Upper lobe of right lung (tissue), 1 donor: ENCODE measurements around the gene DYRK3. TPM values are rescaled to one million over a fixed set of nuclear protein-coding genes. Genes with fewer than 3 reads are reported as not detected.
A peak's percentile ranks its signal among the peaks of the same experiment; 100 is the strongest.

Experiments used
- ATAC-seq: fragments of 200-7000 bp; cut with Tn5 transposase; one replicate; pipeline ENCODE4 v1.9.1; 2020; ENCODE audit warnings: mild to moderate bottlenecking, moderate library complexity
- DNase-seq: peaks from one replicate; pipeline ENCODE4 v3.0.0-alpha.2; 2020
- H3K27ac ChIP-seq: fragments of 200-600 bp; one replicate; pipeline ENCODE4 v1.8.0; 2022
- H3K27me3 ChIP-seq: fragments of 200-600 bp; one replicate; pipeline ENCODE4 v1.8.0; 2022; ENCODE audit warnings: mild to moderate bottlenecking
- H3K36me3 ChIP-seq: fragments of 200-600 bp; one replicate; pipeline ENCODE4 v1.8.0; 2022
- H3K4me1 ChIP-seq: fragments of 200-600 bp; one replicate; pipeline ENCODE4 v1.8.0; 2022
- H3K4me3 ChIP-seq: fragments of 200-600 bp; one replicate; pipeline ENCODE4 v1.8.0; 2022; ENCODE audit warnings: mild to moderate bottlenecking
- H3K9me3 ChIP-seq: fragments of 200-600 bp; one replicate; pipeline ENCODE4 v1.8.0; 2022
- CTCF ChIP-seq: fragments of 200-600 bp; IDR thresholded peaks from one replicate; pipeline ENCODE4 v1.8.0; 2022; ENCODE audit warnings: antibody characterized with exemption
- intact Hi-C: fragments of 100-400 bp; cut with DNase I; formaldehyde crosslinking; loops from one replicate; pipeline ENCODE4 v1.11.0; 2022
- total RNA-seq: library from RNA; stranded (reverse); fragmentation: NEBNext Ultra II Directional; extraction: Animal tissue kit (Norgen Biotek cat#: 25700); gene quantifications from one replicate; pipeline ENCODE4 v1.2.1, GENCODE V29; 2021
- donor health status: DM: no; HTN: yes; CAD: no; lungs with severe emphysema.

The DYRK3 gene
- total RNA-seq, 1 donor from 2014 or later = 8.1 TPM

GRCh38 chr1:206666031-206666561 lies 30.8 kb downstream of the DYRK3 start:
- H3K4me1 ChIP-seq = peaks cover 24% of the 10 kb centered on the region
- no peak for DNase-seq
- intact Hi-C loops = no loop called here
- no peaks in the 10 kb centered on the region for H3K9me3 ChIP-seq
- H3K4me3 ChIP-seq = no peak overlapping the region
- H3K27ac ChIP-seq = no peak overlapping the region
- H3K27me3 ChIP-seq = no peaks in the 10 kb centered on the region
- no peak for ATAC-seq
- no peak for TF ChIP-seq CTCF
- no peaks in the 10 kb centered on the region for H3K36me3 ChIP-seq

GRCh38 chr1:206666954-206667665 lies 31.8 kb downstream of the DYRK3 start:
- H3K36me3 ChIP-seq = no peaks in the 10 kb centered on the region
- ATAC-seq = peak; percentile 37
- TF ChIP-seq CTCF = no peak
- no peak for DNase-seq
- no peaks in the 10 kb centered on the region for H3K9me3 ChIP-seq
- no peaks in the 10 kb centered on the region for H3K27me3 ChIP-seq
- no peak overlapping the region for H3K27ac ChIP-seq
- no peak overlapping the region for H3K4me3 ChIP-seq
- intact Hi-C loops = no loop called here
- H3K4me1 ChIP-seq = peaks cover 26% of the 10 kb centered on the region

- Histone ChIP-seq H3K27ac (no peak overlapping the region), H3K9me3 (no peaks in the 10 kb centered on the region), H3K36me3 (no peaks in the 10 kb centered on the region), H3K27me3 (no peaks in the 10 kb centered on the region), H3K4me1 (peaks cover 30% of the 10 kb centered on the region), H3K4me3 (no peak overlapping the region)
- TF ChIP-seq CTCF = no peak
- ATAC-seq (no peak), DNase-seq (no peak)
- intact Hi-C loops = no loop called here
Measured at GRCh38 chr1:206668351-206668750, 33.0 kb downstream of the DYRK3 start.

GRCh38 chr1:206668874-206669410 lies 33.6 kb downstream of the DYRK3 start:
- intact Hi-C loops = no loop called here
- no peak for ATAC-seq

GRCh38 chr1:206672011-206672688 lies 36.8 kb downstream of the DYRK3 start:
- TF ChIP-seq CTCF = no peak

More at GRCh38 chr1:206668874-206669410, 33.6 kb downstream of the DYRK3 start:
- no peak for TF ChIP-seq CTCF
- Histone ChIP-seq H3K27me3 (no peaks in the 10 kb centered on the region), H3K4me1 (peaks cover 29% of the 10 kb centered on the region), H3K27ac (no peak overlapping the region), H3K4me3 (no peak overlapping the region), H3K9me3 (no peaks in the 10 kb centered on the region), H3K36me3 (no peaks in the 10 kb centered on the region)
- DNase-seq = no peak

More at GRCh38 chr1:206672011-206672688, 36.8 kb downstream of the DYRK3 start:
- Histone ChIP-seq H3K36me3 (no peaks in the 10 kb centered on the region), H3K9me3 (no peaks in the 10 kb centered on the region), H3K4me1 (peaks cover 29% of the 10 kb centered on the region), H3K4me3 (no peak overlapping the region), H3K27ac (no peak overlapping the region), H3K27me3 (no peaks in the 10 kb centered on the region)
- DNase-seq (no peak), ATAC-seq (no peak)
- intact Hi-C loops = no loop called here
